SK-N-SH (cell line): Measurements from ENCODE around the gene NDUFS6. TPM values are rescaled to one million over a fixed set of nuclear protein-coding genes. Genes with fewer than 3 reads are reported as not detected.

ENCODE experiments used
- CTCF ChIA-PET: fragments of 300-600, 350-600 bp; formaldehyde crosslinking; extraction: SDS; loops from one replicate; lab custom pipeline; 2021; lab: Yijun Ruan, JAX
- POLR2A ChIA-PET: fragments of 350-600 bp; sonication (Branson Sonifier 250); formaldehyde crosslinking; extraction: SDS; loops from one replicate; lab custom pipeline; 2020; ENCODE audit warnings: antibody characterized with exemption, inconsistent platforms; lab: Yijun Ruan, JAX
- DNase-seq: peaks from one replicate; pipeline ENCODE4 v3.0.0; 2012
- H2AFZ ChIP-seq: fragments of 200-600 bp; sonication (generic); 2 replicates; pipeline ENCODE4 v1.8.1; 2016; ENCODE audit warnings: antibody characterized with exemption, mild to moderate bottlenecking, low read depth
- H3F3A ChIP-seq: fragments of 200-600 bp; sonication (generic); replicated peaks from 2 replicates; pipeline ENCODE3; 2016; ENCODE audit warnings: antibody characterized with exemption, mild to moderate bottlenecking; ENCODE audit not compliant: insufficient read depth
- H3K27ac ChIP-seq, 2 experiments: fragments of 200-500 bp in 1 of 2; fragments of 200-600 bp in 1 of 2; sonication (Bioruptor generic) in 1 of 2; sonication (generic), shearing (Covaris generic) in 1 of 2; 2 replicates each; pipeline versions ENCODE4 v1.5.1 to v1.6.1; 2014 to 2016; ENCODE audit warnings: low read depth in 2 of 2, inconsistent platforms in 1 of 2, low read length in 1 of 2, mild to moderate bottlenecking in 1 of 2, mixed read lengths in 1 of 2
- H3K27me3 ChIP-seq: fragments of 200-600 bp; sonication (generic), shearing (Covaris generic); 2 replicates; pipeline ENCODE4 v1.6.1; 2016; ENCODE audit warnings: mixed run types; ENCODE audit not compliant: insufficient read depth
- H3K36me3 ChIP-seq, 2 experiments: fragments of 200-500 bp in 1 of 2; fragments of 200-600 bp in 1 of 2; sonication (Bioruptor generic) in 1 of 2; sonication (generic) in 1 of 2; replicated peaks in 1 of 2; 2 replicates each; pipeline versions ENCODE3 to v1.5.1; 2014 to 2016; ENCODE audit warnings: low read length in 1 of 2, mild to moderate bottlenecking in 1 of 2; ENCODE audit not compliant: insufficient read depth in 2 of 2, control insufficient read depth in 1 of 2
- H3K4me1 ChIP-seq, 2 experiments: fragments of 200-500 bp in 1 of 2; fragments of 200-600 bp in 1 of 2; sonication (Bioruptor generic) in 1 of 2; sonication (generic), shearing (Covaris generic) in 1 of 2; 2 replicates each; pipeline versions ENCODE4 v1.5.1 to v1.6.1; 2014 to 2016; ENCODE audit warnings: low read depth in 1 of 2, low read length in 1 of 2, mixed run types in 1 of 2; ENCODE audit not compliant: insufficient read depth in 2 of 2, control insufficient read depth in 1 of 2
- H3K4me2 ChIP-seq: fragments of 200-600 bp; sonication (generic), shearing (Covaris generic); 2 replicates; pipeline ENCODE4 v1.6.1; 2017; ENCODE audit warnings: mixed run types
- H3K4me3 ChIP-seq, 2 experiments: fragments of 200-500 bp in 1 of 2; fragments of 200-600 bp in 1 of 2; sonication (Bioruptor generic) in 1 of 2; sonication (generic), shearing (Covaris generic) in 1 of 2; 2 replicates each; pipeline versions ENCODE4 v1.5.1 to v1.8.1; 2014 to 2016; ENCODE audit warnings: low read depth in 2 of 2, inconsistent platforms in 1 of 2, low read length in 1 of 2, mild to moderate bottlenecking in 1 of 2, mixed read lengths in 1 of 2, moderate library complexity in 1 of 2
- H3K79me2 ChIP-seq: fragments of 200-600 bp; sonication (generic); 2 replicates; pipeline ENCODE4 v1.8.1; 2017; ENCODE audit warnings: mild to moderate bottlenecking; ENCODE audit not compliant: insufficient read depth
- H3K9ac ChIP-seq: fragments of 200-600 bp; sonication (generic); 2 replicates; pipeline ENCODE4 v1.6.1; 2017; ENCODE audit warnings: mixed run types
- H3K9me2 ChIP-seq: fragments of 200-600 bp; sonication (generic); 2 replicates; pipeline ENCODE4 v1.6.1; 2017; ENCODE audit warnings: mixed run types
- H3K9me3 ChIP-seq: fragments of 200-600 bp; sonication (generic); 2 replicates; pipeline ENCODE4 v1.6.1; 2017; ENCODE audit warnings: mixed run types, mild to moderate bottlenecking, moderate library complexity
- H4K20me1 ChIP-seq: fragments of 200-600 bp; sonication (generic); 2 replicates; pipeline ENCODE4 v1.6.1; 2017; ENCODE audit warnings: mild to moderate bottlenecking, mixed run types; ENCODE audit not compliant: insufficient read depth
- EP300 ChIP-seq, 2 experiments: IDR thresholded peaks; 2 replicates each; pipeline versions ENCODE4 v1.4.0 to v1.6.1; 2012; ENCODE audit warnings: borderline replicate concordance in 1 of 2, low read depth in 1 of 2, low read length in 1 of 2
- FOSL2 ChIP-seq: IDR thresholded peaks from 2 replicates; pipeline ENCODE4 v1.4.0; 2012; ENCODE audit warnings: low read depth, mild to moderate bottlenecking, moderate library complexity, borderline replicate concordance
- FOXJ3 ChIP-seq: sonication (generic); formaldehyde crosslinking; IDR thresholded peaks from 2 replicates; pipeline ENCODE4 v1.5.1; 2020; ENCODE audit warnings: mild to moderate bottlenecking, missing genetic modification reagents
- JUND ChIP-seq: IDR thresholded peaks from 2 replicates; pipeline ENCODE4 v1.4.0; 2012
- MXI1 ChIP-seq: IDR thresholded peaks from 2 replicates; pipeline ENCODE4 v1.6.1; 2012; ENCODE audit warnings: mild to moderate bottlenecking, low read depth, low read length, improper control_type of control experiment
- NFIC ChIP-seq: IDR thresholded peaks from 2 replicates; pipeline ENCODE4 v1.4.0; 2012; ENCODE audit warnings: borderline replicate concordance
- NRF1 ChIP-seq: IDR thresholded peaks from 2 replicates; pipeline ENCODE4 v1.6.1; 2012; ENCODE audit warnings: low read depth, mild to moderate bottlenecking, low read length
- RAD21 ChIP-seq: IDR thresholded peaks from 2 replicates; pipeline ENCODE4 v1.6.1; 2012; ENCODE audit warnings: mild to moderate bottlenecking, low read length
- REST ChIP-seq: IDR thresholded peaks from 2 replicates; pipeline ENCODE4 v1.6.1; 2012; ENCODE audit warnings: mild to moderate bottlenecking, low read depth, low read length, moderate library complexity
- RFX5 ChIP-seq: IDR thresholded peaks from 2 replicates; pipeline ENCODE4 v1.6.1; 2012; ENCODE audit warnings: mild to moderate bottlenecking, improper control_type of control experiment, low read length
- RXRA ChIP-seq: IDR thresholded peaks from 2 replicates; pipeline ENCODE4 v1.4.0; 2012; ENCODE audit warnings: low read depth, mild to moderate bottlenecking, borderline replicate concordance
- TAF1 ChIP-seq: IDR thresholded peaks from 2 replicates; pipeline ENCODE4 v1.6.1; 2012; ENCODE audit warnings: low read depth, mild to moderate bottlenecking, low read length, moderate library complexity, borderline replicate concordance
- TEAD4 ChIP-seq: IDR thresholded peaks from 2 replicates; pipeline ENCODE4 v1.4.0; 2012; ENCODE audit warnings: mild to moderate bottlenecking, borderline replicate concordance; ENCODE audit not compliant: insufficient read depth
- USF2 ChIP-seq: fragments of 150-350 bp; IDR thresholded peaks from 2 replicates; pipeline ENCODE4 v1.6.1; 2017; ENCODE audit warnings: antibody characterized with exemption, low read length, low read depth, borderline replicate concordance
- ZBTB33 ChIP-seq: IDR thresholded peaks from 2 replicates; pipeline ENCODE4 v1.4.0; 2012; ENCODE audit warnings: low read depth, borderline replicate concordance
- WGBS: methylation state at CpG from one replicate; pipeline ENCODE4 v1.1.6; 2017; ENCODE audit warnings: low lambda C conversion rate; 5-methylcytosine and 5-hydroxymethylcytosine counted together
- polyA plus RNA-seq, 3 experiments: library from polyadenylated mRNA; depleted of rRNA; stranded (reverse); fragments of >200 nt; gene quantifications; 2 replicates each; pipeline ENCODE4 v1.2.3, GENCODE V29; 2012
- TF ChIP-seq, protein P1 (sequence below): fragments of 150-350 bp; IDR thresholded peaks from 2 replicates; pipeline ENCODE4 v1.6.1; 2016; ENCODE audit warnings: mild to moderate bottlenecking, low read depth, low read length
- TF ChIP-seq, protein P2 (sequence below): IDR thresholded peaks from 2 replicates; pipeline ENCODE4; 2012

Gene NDUFS6
- polyA plus RNA-seq, 1 of the 3 experiments (the other 2 are of a cell fraction), result 316 TPM

DNA sequence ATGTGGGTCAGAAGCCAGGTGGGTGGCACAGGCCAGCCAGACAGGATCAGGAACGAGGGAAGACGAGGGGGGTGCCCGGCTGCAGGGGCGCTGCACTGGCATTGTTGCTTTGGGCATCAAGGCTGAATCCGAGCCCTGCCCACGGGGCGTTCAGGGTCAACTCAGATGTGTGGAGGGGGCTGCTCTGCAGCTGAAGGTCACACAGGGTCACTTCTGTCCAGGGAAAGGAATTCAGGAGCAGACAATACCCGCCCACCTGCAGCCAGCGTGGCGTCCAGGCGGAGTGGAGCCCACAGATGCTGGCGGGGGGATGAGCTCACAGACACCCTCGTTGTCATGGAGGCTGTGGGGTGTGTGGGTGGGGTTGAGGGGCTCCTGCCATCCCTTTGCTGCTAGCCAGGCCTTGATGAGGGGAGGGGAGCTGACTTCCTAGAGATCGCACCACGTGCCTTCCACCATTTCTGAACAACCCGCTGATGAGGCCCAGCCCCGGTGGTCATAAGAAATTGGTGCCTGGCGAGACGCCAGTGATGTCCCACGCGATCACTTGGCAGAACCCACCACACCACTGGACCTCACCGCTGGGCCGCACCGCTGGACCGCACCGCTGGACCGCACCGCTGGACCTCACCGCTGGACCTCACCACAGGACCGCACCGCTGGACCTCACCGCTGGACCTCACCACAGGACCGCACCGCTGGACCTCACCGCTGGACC lies 32.8 kb upstream of the NDUFS6 start:
- Histone ChIP-seq H3K36me3 (no peaks in the 10 kb centered on the region), H3K27ac (no peak overlapping the region), H3K4me2 (no peak overlapping the region), H3F3A (no peaks in the 10 kb centered on the region), H2AFZ (no peak overlapping the region), H3K27me3 (peaks cover 79% of the 10 kb centered on the region), H3K4me1 (no peaks in the 10 kb centered on the region), H3K9ac (no peak overlapping the region), H3K9me3 (no peaks in the 10 kb centered on the region), H4K20me1 (no peaks in the 10 kb centered on the region), H3K79me2 (no peaks in the 10 kb centered on the region), H3K9me2 (no peaks in the 10 kb centered on the region), H3K4me3 (no peak overlapping the region)
- 40% methylated on average over 23 of the region's 35 CpGs for WGBS
- DNase-seq, result no peak
- TF ChIP-seq EP300 (IDR thresholded peaks at IDR 0.05; ENCODE audit: borderline replicate concordance in 1 of 2, low read depth in 1 of 2, low read length in 1 of 2) (no peak), RAD21 (no peak), USF2 (no peak), MXI1 (no peak), FOXJ3 (CRISPR knock-in tag) (no peak), TEAD4 (no peak), ZBTB33 (no peak), RFX5 (no peak), JUND (no peak), FOSL2 (no peak), NRF1 (no peak), NFIC (no peak), TAF1 (no peak), REST (no peak), RXRA (no peak)
- TF ChIP-seq, protein P1, sequence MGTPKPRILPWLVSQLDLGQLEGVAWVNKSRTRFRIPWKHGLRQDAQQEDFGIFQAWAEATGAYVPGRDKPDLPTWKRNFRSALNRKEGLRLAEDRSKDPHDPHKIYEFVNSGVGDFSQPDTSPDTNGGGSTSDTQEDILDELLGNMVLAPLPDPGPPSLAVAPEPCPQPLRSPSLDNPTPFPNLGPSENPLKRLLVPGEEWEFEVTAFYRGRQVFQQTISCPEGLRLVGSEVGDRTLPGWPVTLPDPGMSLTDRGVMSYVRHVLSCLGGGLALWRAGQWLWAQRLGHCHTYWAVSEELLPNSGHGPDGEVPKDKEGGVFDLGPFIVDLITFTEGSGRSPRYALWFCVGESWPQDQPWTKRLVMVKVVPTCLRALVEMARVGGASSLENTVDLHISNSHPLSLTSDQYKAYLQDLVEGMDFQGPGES, result no peak
- TF ChIP-seq, protein P2, sequence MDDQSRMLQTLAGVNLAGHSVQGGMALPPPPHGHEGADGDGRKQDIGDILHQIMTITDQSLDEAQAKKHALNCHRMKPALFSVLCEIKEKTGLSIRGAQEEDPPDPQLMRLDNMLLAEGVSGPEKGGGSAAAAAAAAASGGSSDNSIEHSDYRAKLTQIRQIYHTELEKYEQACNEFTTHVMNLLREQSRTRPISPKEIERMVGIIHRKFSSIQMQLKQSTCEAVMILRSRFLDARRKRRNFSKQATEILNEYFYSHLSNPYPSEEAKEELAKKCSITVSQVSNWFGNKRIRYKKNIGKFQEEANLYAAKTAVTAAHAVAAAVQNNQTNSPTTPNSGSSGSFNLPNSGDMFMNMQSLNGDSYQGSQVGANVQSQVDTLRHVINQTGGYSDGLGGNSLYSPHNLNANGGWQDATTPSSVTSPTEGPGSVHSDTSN, result no peak
- ChIA-PET CTCF (no interaction called here), POLR2A (no interaction called here)
